Activated CD8-positive, alpha-beta T cell treated with anti-CD3 and anti-CD28 coated beads for 36 hours (primary cell): Measurements from ENCODE around the gene PLGRKT. TPM values are rescaled to one million over a fixed set of nuclear protein-coding genes. Genes with fewer than 3 reads are reported as not detected.
"Not testable (repeated sequence)": the region's sequence is repeated elsewhere in the genome, so short reads cannot be mapped to it uniquely, and the experiment has no call there.

Experiments
- ATAC-seq: fragments of 200-7000 bp; cut with Tn5 transposase; one replicate; pipeline ENCODE4 v1.10.0; 2021; ENCODE audit warnings: mild to moderate bottlenecking, moderate library complexity
- CTCF ChIA-PET: fragments of 350-600 bp; sonication (Branson Sonifier 250); formaldehyde crosslinking; loops from one replicate; lab custom pipeline; 2021; ENCODE audit warnings: antibody characterized with exemption; lab: Charles Lee
- POLR2A ChIA-PET: fragments of 350-600 bp; sonication (Branson Sonifier 250); formaldehyde crosslinking; loops from one replicate; lab custom pipeline; 2021; ENCODE audit warnings: antibody characterized with exemption; lab: Charles Lee
- DNase-seq: peaks from one replicate; pipeline ENCODE4 v3.0.0-alpha.2; 2020
- H3K27ac Mint-ChIP-seq: one replicate; pipeline ENCODE4 v1.8.0; 2021; ENCODE audit warnings: mild to moderate bottlenecking, mixed read lengths
- H3K27me3 Mint-ChIP-seq: one replicate; pipeline ENCODE4 v1.8.0; 2021; ENCODE audit warnings: mixed read lengths
- H3K36me3 Mint-ChIP-seq: one replicate; pipeline ENCODE4 v1.8.0; 2021; ENCODE audit warnings: low read depth, mixed read lengths
- H3K4me1 Mint-ChIP-seq: one replicate; pipeline ENCODE4 v1.8.0; 2021; ENCODE audit warnings: low read depth, mixed read lengths
- H3K4me3 Mint-ChIP-seq: one replicate; pipeline ENCODE4 v1.8.0; 2021; ENCODE audit warnings: mild to moderate bottlenecking, moderate library complexity, mixed read lengths
- H3K9me3 Mint-ChIP-seq: one replicate; pipeline ENCODE4 v1.8.0; 2021; ENCODE audit warnings: mixed read lengths
- intact Hi-C: fragments of 100-400 bp; cut with micrococcal nuclease; formaldehyde crosslinking; loops from one replicate; pipeline ENCODE4 v1.10.0; 2022
- total RNA-seq, 2 experiments: library from RNA; stranded (reverse); gene quantifications; one replicate each; pipeline ENCODE4 v1.2.3, GENCODE V29; 2021
- TF ChIP-seq, protein P1 (sequence below): fragments of 200-600 bp; IDR thresholded peaks from one replicate; pipeline ENCODE4 v1.8.0; 2022; ENCODE audit warnings: antibody characterized with exemption, mild to moderate bottlenecking

The PLGRKT gene
- total RNA-seq, 2 experiments from 2014 or later: 26.6 to 28.5 TPM

DNA sequence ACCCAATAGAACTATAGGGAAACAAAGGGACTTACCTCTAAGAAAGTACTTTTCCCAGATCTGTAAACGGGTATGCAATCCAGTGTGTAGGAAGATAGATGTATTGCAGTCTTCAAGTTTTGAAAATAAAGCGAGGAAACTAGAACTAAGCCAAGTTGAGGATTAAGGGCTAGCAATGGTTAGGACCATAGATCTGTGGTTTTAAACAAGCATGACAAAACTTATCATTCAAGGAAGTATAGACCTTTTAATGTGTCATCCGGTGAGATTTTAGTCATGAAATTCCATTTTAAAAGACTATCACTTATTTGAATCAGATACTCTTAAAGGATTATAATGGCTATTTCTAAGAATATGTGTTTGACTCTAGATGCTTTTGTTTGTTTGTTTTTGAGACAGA lies 33.1 kb upstream of the PLGRKT start:
- TF ChIP-seq, protein P1, sequence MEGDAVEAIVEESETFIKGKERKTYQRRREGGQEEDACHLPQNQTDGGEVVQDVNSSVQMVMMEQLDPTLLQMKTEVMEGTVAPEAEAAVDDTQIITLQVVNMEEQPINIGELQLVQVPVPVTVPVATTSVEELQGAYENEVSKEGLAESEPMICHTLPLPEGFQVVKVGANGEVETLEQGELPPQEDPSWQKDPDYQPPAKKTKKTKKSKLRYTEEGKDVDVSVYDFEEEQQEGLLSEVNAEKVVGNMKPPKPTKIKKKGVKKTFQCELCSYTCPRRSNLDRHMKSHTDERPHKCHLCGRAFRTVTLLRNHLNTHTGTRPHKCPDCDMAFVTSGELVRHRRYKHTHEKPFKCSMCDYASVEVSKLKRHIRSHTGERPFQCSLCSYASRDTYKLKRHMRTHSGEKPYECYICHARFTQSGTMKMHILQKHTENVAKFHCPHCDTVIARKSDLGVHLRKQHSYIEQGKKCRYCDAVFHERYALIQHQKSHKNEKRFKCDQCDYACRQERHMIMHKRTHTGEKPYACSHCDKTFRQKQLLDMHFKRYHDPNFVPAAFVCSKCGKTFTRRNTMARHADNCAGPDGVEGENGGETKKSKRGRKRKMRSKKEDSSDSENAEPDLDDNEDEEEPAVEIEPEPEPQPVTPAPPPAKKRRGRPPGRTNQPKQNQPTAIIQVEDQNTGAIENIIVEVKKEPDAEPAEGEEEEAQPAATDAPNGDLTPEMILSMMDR: no peak
- no peak overlapping the region for H3K4me3 Mint-ChIP-seq
- no peaks in the 10 kb centered on the region for H3K9me3 Mint-ChIP-seq
- ATAC-seq (peak; percentile 47), DNase-seq (no peak)
- peaks cover 32% of the 10 kb centered on the region for H3K36me3 Mint-ChIP-seq
- H3K4me1 Mint-ChIP-seq: peaks cover 11% of the 10 kb centered on the region
- ChIA-PET POLR2A (no interaction called here), CTCF (no interaction called here)
- no peak overlapping the region for H3K27ac Mint-ChIP-seq
- intact Hi-C loops: no loop called here
- H3K27me3 Mint-ChIP-seq: no peaks in the 10 kb centered on the region

DNA sequence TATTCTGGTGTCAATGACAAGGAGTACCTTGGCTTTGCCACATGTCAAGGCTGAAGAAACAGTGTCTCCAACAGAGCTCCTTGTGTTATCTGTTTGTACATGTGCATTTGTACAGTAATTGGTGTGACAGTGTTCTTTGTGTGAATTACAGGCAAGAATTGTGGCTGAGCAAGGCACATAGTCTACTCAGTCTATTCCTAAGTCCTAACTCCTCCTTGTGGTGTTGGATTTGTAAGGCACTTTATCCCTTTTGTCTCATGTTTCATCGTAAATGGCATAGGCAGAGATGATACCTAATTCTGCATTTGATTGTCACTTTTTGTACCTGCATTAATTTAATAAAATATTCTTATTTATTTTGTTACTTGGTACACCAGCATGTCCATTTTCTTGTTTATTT lies 32.4 kb upstream of the PLGRKT start:
- TF ChIP-seq, protein P1: no peak
- Mint-ChIP-seq H3K27ac (no peak overlapping the region), H3K27me3 (no peaks in the 10 kb centered on the region), H3K4me3 (no peak overlapping the region), H3K36me3 (peaks cover 37% of the 10 kb centered on the region), H3K9me3 (no peaks in the 10 kb centered on the region), H3K4me1 (peaks cover 11% of the 10 kb centered on the region)
- DNase-seq (no peak), ATAC-seq (no peak)
- intact Hi-C loops: no loop called here
- ChIA-PET CTCF (interaction anchor here (1.5 kb wide), 1 partner anchor 118 kb away, joined by 3 read pairs; no protein-coding TSS in a partner anchor), POLR2A (no interaction called here)

DNA sequence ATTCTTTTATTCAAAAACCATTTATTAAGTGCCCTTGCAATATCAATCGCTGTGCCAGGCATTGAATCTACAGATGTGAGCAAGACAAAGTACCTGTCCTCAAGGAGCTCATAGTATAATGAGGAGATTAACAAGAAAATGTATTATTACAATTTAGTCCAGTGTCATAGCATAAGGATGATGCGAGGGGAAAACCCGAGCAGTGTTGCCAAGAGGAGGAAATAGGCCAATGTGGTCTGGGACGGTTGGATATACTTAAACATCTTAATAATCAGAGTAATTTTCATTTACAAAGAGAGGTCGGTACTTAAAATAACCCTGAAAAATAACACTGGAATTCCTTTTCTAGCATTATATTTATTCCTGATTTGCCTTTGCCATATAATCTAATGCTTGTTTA lies 31.1 kb upstream of the PLGRKT start:
- no peak overlapping the region for H3K27ac Mint-ChIP-seq
- TF ChIP-seq, protein P1: no peak
- no peak for DNase-seq
- CTCF ChIA-PET: interaction anchor here (0.8 to 1.5 kb wide), 3 partner anchors 119 to 120 kb away, joined by 3 to 4 read pairs (median 3); no protein-coding TSS in a partner anchor
- H3K27me3 Mint-ChIP-seq: no peaks in the 10 kb centered on the region
- H3K4me3 Mint-ChIP-seq: no peak overlapping the region
- peaks cover 11% of the 10 kb centered on the region for H3K4me1 Mint-ChIP-seq
- H3K36me3 Mint-ChIP-seq: peaks cover 46% of the 10 kb centered on the region
- ATAC-seq: no peak
- POLR2A ChIA-PET: interaction anchor here (0.9 kb wide), 1 partner anchor 20 kb away, joined by 3 read pairs; no protein-coding TSS in a partner anchor
- no peaks in the 10 kb centered on the region for H3K9me3 Mint-ChIP-seq
- intact Hi-C loops: no loop called here

DNA sequence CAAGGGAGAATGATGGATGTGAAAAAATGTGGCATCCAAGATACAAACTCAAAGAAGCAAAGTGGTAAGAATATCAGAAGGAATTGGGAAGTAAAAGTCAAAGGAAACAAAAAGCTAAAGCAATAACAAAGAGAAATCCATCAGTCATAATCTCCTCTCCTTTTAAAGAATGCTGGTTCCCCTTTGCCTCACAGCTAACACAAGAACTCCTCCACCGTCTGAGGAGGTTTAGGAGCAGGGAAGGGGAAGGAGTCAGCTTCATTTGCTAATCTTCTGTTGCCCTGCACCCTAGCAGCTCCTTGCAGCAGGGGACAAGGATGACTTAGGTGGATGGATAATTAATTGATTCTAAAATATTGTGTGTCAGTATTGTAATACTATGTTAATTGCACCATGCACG lies 29.0 kb upstream of the PLGRKT start:
- Mint-ChIP-seq H3K27ac (no peak overlapping the region), H3K4me3 (no peak overlapping the region), H3K36me3 (peaks cover 57% of the 10 kb centered on the region), H3K27me3 (no peaks in the 10 kb centered on the region), H3K4me1 (peaks cover 11% of the 10 kb centered on the region), H3K9me3 (no peaks in the 10 kb centered on the region)
- TF ChIP-seq, protein P1: no peak
- intact Hi-C loops: no loop called here
- DNase-seq (no peak), ATAC-seq (no peak)
- ChIA-PET CTCF (interaction anchor here (1.1 to 1.7 kb wide), 3 partner anchors 14 to 22 kb away, joined by 3 to 4 read pairs (median 3); partner anchors contain the start of gene CD274), POLR2A (no interaction called here)

DNA sequence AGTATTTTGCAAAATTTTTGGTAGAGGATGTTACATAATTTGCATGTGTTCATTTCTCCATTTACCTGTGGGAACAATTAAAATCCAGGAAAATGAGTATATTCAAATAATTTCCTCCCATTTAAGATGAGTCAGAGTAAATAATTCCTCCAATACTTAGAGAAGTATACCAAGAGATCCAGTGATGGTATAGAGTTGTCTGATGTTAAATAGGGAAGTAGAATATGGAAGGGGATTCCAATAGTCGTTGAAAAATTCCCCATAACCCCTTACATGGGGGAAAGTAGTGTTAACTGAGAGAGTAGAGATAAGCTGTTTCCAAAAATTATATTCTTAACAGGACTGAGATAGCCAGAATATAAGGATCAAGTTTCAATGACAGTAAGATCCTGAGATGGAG lies 28.3 kb upstream of the PLGRKT start:
- intact Hi-C loops: no loop called here
- no peak for DNase-seq
- ATAC-seq: no peak
- Mint-ChIP-seq H3K9me3 (no peaks in the 10 kb centered on the region), H3K4me1 (peaks cover 13% of the 10 kb centered on the region), H3K4me3 (no peak overlapping the region), H3K36me3 (peaks cover 57% of the 10 kb centered on the region), H3K27me3 (no peaks in the 10 kb centered on the region), H3K27ac (no peak overlapping the region)
- TF ChIP-seq, protein P1: no peak
- CTCF ChIA-PET: interaction anchor here (1.1 to 1.7 kb wide), 3 partner anchors 14 to 115 kb away, joined by 3 to 4 read pairs (median 3); partner anchors contain the start of gene CD274
- POLR2A ChIA-PET: no interaction called here

DNA sequence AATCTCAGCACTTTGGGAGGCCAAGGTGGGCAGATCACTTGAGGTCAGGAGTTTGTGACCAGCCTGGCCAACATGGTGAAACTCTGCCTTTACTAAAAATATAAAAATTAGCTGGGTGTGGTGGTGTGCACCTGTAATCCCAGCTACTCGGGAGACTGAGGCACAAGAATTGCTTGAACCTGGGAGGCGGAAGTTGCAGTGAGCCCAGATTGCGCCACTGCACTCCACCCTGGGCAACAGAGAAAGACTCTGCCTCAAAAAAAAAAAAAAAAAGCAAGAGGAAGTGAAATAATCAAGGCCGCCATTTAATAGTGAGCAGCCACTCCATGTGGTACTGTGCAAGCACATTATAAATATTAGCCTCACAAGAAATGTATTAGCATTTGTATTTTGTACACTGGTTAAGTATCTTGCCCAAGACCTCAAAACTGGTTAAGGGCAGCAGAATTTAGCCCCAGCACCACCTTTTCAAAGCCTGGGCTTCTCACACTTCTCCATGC lies 27.2 kb upstream of the PLGRKT start:
- H3K9me3 Mint-ChIP-seq, ATAC-seq, DNase-seq, H3K4me3 Mint-ChIP-seq, H3K27ac Mint-ChIP-seq, H3K27me3 Mint-ChIP-seq, intact Hi-C loops: not testable (repeated sequence)
- POLR2A ChIA-PET: interaction anchor here (1.6 kb wide), 1 partner anchor 46 kb away, joined by 6 read pairs; the partner anchor contains the start of gene PDCD1LG2
- Mint-ChIP-seq H3K4me1 (peaks cover 15% of the 10 kb centered on the region), H3K36me3 (peaks cover 62% of the 10 kb centered on the region)
- CTCF ChIA-PET: interaction anchor here (1.1 to 2.5 kb wide), 4 partner anchors 114 to 135 kb away, joined by 3 to 9 read pairs (median 4); no protein-coding TSS in a partner anchor
